Kidney tubule cell (primary cell): Measurements from ENCODE around the gene PLS1.

Source experiments
- DNase-seq: peaks from one replicate; pipeline ENCODE4 v3.0.0-alpha.2; 2018; ENCODE audit warnings: low spot score

The PLS1 gene

DNA sequence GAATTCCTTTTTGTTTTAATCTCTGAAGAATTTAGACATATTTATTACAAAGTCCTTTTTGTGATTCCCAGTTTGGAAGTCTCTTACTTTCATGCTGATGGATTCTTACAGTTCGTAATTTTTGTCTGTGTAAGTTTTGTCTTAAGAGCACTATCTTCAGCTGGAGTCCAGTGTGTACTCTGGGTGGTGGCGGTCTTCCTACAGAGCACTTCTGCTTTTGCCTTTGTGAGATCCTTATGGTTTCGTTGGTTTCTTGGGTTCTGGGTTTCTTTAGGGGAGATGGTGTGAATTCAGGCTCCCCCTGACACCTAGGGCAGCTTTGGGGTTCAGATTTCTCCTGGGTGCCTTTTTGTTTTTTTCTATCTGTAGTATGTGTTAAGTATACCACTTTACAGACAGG lies 45.3 kb downstream of the PLS1 start:
- no peak for DNase-seq

DNA sequence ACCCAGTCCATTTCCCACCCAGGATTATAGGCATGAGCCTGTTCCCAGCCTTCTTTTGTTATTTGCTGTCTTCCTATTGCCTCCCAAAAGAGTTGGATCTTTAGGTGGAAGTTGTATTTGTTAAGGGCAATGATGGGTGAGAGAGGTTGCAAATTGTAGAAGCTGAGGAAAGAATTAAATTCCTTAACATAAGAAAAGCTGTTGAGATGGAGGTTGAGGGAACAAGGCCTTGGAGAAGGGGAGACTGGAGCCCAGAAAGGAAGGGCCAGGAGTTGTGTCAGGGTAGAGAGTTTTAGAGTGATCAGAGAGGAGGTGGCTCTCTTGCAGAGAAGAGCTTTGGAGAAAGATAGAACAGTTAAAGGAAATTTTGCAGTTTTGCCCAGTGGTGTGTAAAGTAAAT lies 46.8 kb downstream of the PLS1 start:
- DNase-seq, result no peak

DNA sequence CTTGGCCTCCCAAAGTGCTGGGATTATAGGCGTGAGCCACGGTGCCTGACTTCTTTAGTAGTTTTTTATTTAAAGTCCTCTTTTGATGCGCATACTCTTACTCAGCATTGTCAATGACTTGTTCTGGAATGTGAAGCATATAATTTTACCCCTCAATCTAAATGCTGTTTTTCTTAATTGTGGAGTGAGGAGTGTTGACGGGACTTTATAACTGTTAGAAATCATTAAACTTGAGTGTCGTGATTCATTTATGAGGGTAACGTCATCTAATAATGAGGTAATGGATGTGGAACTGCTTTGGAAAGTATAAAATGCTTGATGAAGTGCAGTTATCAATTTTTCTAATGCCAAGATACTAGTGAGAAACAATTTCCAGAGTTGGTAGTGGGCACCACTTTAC lies 48.3 kb downstream of the PLS1 start:
- peak; percentile 65 for DNase-seq

DNA sequence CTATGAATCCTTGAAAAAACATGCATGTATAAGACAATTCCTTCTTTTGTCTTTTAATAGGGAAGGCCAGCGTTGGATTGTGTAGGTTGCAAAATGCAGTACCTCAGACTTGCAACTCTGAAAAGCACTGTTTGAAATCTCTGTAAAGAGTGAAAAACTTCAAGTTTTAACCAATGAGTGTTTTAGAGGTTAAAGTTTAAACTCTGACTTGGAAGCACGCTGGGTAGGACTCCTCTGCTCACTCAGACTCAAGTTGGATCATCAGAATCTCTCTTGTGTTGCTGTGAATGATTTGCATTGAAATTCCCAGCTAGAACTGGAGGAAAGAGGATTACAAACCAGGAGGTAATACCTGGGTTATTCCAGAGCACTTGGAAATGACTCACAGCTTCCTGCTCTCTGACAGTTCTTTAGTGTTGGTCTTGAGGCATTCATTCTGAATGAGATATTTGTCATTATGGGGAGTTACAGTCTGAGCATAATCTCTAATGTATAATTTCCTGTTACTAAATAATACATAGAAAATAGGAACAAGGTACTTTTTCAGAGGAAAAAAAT lies 49.1 kb downstream of the PLS1 start:
- DNase-seq, result peak; percentile 98

DNA sequence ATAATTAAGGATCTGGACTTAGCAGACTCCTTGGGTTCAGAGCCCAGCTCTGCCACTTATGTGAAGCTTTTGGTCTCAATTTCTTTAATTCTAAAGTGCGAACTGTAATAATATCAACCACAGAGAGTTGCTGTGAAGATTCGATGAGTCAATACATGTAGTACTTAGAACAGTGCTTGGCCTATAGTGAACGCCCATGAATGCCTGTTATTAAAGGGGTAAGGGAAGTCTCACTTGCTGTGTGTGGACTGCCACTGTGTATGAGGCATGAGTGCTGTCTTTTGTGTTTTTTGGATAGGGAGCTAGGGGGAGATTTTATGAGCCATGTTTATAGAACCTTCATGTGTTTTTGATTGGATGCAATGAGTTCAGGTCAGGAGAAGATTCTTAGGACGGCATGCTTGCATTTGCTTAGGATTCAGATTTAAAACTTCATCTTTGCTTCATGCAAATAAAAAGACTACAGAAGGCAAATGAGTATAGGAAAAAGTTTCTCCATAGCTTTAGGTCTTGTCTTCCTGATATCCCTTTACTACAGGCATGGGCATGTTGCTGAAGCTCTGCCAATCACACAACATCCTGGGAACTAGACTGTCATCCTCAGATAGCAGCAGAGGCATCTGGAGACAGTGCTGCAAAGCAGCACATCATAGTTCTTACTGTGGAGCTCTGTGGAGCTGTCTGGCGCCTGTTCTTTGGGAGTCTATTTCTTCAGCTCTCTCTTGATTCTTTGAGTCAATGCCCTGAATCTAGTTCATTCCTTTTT lies 50.0 kb downstream of the PLS1 start:
- peak; percentile 12 for DNase-seq

DNA sequence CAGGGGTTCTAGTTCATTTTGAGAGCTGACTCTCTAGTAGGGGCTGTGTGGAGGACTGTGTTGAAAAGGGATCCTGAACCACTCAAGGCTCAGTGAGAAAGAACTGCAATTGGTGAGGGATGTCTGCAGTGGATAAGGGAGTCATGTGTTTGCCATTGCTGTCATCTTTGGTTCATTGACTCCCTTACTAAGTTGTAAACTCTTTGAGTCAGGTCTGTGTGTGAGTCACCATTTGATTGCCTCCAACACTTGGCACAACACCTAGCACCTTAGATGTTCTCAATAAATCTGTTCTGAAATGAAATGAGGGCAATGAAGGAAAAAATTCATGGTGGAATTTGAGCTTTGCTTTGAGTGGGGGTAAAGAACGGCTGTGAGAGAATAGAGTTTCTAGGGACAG lies 51.7 kb downstream of the PLS1 start:
- peak; percentile 92 for DNase-seq

DNA sequence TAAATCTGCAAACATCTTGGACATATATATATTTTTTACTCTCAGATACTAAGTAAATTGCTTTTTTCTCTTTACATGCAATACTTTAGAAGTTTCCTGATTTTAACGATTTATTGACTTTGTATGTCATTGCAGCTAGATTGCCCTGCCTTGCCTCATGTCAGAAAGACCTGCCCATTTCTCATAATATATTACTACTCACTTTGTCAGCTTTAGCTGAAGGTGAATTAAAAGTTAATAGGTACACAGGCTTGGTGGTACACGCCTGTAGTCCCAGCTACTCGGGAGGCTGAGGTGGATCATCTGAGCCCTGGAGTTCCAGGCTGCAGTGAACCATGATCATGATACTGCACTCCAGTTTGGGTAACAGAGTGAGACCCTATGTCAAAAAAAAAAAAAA lies 52.8 kb downstream of the PLS1 start:
- peak; percentile 20 for DNase-seq

DNA sequence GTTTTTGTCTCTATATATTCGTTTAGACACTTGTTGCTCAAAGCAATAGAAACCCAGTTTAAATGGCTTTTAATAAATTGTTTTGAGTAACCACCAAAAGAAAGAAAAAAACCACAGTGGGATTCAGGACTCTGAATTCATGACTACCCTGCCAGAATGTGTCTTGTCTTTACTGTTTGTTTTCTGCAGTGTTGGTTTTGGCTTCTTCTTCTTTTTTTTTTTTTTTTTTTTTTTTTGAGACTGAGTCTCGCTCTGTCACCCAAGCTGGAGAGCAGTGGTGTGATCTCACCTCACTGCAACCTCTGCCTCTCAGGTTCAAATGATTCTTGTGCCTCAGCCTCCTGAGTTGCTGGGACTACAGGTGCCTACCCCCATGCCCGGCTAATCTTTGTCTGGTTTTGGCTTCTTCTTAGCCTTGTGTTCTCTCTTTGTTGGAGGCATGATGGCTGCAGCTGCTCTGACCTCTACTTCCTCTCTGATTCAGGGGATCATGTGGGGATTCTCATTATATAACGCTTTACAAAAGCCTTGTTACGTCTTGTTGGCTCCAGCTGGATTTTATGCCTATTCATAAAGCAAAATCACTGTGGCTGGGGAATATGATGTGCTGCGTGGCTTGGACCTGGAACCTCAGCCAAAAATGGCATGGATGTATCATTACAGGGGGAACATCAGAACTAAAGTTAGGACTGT lies 54.0 kb downstream of the PLS1 start:
- peak; percentile 72 for DNase-seq

DNA sequence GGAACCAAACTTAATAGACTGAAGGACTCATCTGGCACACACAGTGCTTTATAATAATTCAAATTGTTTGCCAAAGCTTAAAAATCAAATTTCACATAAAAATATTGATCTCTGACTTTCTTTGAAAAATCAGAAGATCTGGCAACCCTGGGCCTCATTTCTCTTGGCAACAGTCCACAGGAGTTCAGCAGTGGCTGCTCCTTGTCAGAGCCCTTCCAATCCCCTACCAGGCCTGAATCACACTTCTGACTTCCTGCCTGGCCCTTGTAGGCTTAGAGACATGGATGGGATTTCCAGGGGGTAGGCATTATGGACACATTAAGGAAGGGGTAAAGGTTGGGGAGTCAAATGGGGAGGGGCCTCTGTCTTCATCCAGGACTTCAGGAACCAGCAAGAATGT lies 55.5 kb downstream of the PLS1 start:
- peak; percentile 51 for DNase-seq

DNA sequence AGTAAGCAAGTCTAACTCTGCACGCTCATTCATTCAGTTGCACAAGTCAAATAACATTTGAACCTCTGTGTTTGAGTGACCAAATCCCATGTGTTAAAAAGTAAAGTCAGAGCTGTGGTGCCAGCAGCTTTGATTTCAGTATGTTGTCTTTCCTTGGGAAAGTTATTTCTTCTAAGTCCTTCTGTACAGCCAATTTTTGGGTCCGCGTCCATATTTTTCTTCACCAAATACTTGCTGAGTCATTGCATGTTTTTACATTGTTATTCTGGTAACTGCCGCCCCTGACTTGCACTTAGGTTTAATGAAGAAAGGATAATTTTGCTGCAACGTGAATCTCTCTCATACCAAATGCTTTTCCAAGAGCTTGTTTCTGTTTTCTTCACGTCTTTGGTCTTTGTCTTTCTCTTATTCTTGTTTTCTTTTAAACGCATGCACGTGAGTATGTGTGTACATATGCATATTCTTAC lies 56.7 kb downstream of the PLS1 start:
- DNase-seq, result no peak

DNA sequence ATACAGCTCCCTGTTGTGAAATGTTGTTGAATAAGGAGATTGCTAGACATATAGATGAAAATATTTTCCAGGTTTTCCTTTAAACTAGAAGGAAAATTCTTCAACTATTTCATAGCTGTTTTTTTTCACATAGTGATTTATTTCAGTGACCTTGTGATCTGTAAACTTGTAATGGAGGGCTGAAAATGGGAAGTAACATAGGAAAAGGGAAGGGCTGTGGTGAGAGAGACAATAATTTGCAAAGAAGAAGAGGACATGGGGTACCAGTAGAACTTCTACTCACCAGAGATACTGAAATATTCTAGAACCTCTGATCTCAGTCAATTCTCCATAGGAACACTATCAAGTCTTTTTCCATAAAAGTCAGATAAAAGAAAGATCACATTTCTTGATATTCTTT lies 60.4 kb downstream of the PLS1 start:
- no peak for DNase-seq

DNA sequence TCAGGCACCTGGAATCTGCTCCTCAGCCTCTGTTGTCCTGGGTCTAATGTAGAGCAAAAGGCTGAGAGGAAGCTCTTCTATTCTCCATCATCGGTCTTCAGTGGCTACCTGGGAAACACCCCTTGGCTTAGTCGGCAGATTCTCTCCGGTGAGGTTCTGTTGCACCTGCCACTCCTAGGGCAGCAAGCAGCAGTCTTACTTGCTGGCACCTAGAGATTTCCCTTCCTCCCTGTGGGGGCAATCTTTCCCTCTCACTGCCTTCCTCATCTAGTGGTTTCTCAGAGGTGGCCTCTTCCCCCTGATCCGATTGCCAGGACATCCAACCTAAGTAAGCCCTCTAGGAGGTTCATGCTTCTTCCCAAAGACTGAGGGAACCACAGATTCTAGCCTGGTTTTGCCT lies 60.8 kb downstream of the PLS1 start:
- DNase-seq, result no peak

DNA sequence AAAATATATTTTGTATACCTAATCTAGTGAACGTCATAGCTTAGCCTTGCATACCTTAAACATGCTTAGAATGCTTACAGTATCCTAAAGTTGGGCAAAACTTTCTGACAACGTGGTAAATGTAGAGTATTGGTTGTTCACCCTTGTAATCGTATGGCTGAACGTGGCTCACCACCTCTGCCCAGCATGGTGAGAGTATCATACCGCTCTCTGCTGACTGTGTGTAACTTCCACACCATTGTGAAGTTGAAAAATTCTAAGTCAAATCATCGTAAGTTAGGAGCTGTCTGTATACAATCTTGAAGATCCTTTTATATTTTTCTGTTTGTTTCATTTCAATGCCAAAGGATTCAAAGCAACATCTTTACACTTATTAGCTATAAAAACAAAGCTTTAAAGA lies 64.2 kb downstream of the PLS1 start:
- DNase-seq, result no peak

DNA sequence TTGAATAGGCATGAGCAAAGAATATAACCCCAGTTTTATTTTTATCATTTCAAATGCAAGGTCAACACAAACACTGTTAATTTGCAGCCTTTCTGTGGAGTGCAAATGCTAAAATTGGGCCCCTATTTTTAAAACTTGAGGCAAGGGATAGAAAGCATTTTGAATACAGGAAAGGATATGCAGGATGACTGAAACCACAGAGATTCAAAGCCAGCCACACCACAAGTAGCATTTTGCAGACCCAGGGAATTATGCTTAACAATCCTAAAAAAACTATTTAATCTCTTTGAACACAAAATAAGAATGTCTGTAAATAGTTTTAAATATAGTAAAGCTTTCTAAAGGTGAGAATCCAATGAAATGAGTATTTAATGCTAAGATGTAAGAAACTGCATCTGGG lies 64.7 kb downstream of the PLS1 start:
- no peak for DNase-seq

DNA sequence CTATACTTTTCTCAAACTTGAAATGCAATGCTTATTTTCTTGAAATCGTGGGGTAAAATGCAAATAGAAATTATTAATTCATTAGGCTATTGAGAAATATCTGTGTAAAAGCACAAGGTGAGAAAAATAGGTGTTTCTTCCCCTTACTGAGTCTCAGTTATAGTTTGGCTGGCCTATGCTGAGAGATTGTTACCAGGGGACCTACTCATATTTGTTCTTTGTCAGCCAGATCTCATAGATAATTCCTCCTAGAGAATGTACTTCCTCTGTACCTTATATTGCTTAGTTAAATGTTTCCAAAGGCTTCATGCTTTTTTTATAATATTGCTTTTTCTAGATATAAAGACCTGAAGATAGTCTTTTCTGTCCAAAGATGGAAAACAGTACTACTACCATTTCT lies 67.7 kb downstream of the PLS1 start:
- no peak for DNase-seq

DNA sequence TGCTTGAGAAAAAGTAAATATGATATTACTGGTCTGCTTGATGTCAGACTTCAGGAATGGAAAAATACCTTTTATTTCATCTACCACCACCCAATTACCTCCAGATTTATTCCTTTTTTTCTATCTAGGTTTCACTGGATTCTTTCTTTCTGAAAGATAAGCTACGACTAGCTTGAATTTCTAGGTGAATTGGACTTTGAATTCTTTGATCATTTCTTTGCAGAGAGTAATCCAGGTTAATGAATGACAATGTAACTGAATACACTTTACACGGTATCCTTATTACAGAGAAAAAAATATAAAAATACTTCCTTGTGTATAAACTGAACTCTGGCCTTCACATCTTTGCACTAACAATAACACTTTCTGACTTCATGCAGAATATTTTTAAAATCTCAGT lies 68.1 kb downstream of the PLS1 start:
- DNase-seq, result peak; percentile 43

DNA sequence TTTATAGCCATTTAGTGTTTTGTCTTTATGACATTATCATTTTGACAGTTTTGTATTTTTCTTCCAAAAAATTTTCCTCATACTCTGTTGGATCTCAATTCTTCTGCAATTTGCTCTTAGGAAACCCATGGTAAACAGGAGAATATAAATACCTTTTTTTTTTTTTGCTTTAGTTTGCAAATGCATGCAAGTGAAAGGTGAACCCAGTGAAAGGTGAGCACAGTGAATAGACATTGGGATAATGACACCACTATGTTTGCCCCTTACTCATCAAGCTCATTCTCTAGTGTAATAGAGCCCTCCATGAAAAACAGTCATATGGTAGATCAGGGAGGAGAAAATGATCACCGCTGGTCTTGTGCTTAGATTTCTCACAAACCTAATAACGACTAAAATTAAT lies 68.6 kb downstream of the PLS1 start:
- no peak for DNase-seq

DNA sequence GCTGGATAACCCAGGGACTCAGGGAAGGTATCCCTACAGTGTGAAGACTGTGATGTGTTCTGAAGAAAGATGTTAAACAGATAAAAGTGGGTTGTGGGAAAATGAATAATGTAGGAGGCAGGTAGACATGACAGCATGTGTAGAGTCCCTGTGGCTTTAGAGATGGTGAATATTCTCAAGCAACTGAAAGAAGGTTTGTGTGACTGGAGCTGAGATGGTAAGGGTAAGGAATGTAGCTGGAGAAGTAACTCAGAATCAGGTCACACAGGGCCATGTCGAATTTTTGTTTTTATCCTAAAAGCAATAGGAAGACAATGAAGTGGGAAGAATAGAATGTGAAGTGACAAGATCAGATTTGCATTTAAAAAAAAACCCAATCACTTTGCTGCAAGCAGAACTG lies 73.9 kb downstream of the PLS1 start:
- DNase-seq, result no peak

DNA sequence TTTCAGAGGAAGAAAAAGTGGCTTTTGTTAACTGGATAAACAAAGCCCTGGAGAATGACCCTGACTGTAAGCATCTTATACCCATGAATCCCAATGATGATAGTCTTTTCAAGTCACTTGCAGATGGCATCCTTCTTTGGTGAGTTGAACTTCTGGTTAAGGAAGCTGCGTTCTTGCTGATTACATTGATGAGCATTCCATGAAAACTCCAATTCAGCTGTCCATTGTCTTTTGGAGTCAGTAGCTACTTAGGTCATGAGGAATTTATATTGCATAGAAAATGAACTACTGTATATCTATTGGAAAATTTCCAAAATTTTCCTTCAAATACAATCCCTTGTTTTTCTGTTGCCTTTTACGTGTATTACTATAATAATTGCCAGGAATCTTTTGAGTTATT lies 80.0 kb downstream of the PLS1 start:
- no peak for DNase-seq

DNA sequence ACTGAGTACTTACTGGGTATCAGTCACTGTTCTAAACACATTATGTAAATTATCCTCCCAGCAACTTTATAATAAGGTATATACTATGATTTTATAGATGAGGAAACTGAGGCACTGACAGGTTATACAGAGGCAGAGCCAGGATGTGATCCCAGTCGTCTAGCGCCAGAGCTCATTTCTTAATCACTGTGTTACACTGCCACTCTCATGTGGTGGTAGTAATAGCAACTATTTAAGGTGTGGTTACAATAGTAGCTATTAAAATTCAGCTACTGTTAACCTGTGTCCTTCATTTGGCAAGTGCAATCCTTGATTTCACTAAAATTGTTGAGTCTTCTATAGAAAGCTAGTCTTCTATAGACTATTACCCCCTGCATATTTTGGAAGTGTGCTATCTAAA lies 84.5 kb downstream of the PLS1 start:
- peak; percentile 23 for DNase-seq

DNA sequence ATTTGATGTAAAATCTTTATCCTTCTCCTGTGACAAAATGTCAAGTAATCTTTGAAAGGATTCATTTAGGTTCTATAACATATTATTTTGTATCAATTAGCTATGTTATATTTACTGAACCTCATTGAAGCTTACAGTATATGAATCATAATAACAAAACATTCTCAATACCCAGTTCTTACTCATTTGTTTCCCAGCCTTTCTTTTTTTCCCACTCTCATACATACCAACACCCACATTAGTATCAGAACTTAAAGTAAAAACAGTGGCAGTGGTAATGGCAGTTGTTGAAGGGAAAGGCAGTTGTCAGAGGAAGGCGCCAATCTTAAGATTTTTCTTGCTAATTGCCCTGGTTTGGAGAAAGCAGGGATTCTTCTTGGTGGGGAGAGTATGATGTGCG lies 94.4 kb downstream of the PLS1 start:
- no peak for DNase-seq

DNA sequence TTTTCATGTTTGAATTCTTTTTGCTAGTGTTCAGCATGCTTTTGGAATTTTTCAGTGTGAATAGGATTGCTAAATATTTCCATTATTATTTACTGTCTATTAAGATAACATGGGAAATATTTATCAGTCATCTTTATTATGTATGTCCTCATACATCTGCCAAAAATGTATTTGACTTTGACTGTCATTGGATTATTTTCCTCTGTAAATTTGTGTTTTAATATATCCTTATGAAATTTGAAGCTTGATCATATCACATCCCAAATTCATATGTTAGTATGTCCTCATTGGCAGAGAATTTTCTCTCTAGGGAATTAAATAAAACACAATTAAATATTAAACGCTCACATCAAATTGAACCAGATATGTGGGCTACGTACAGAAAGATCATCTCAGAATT lies 95.3 kb downstream of the PLS1 start:
- no peak for DNase-seq

DNA sequence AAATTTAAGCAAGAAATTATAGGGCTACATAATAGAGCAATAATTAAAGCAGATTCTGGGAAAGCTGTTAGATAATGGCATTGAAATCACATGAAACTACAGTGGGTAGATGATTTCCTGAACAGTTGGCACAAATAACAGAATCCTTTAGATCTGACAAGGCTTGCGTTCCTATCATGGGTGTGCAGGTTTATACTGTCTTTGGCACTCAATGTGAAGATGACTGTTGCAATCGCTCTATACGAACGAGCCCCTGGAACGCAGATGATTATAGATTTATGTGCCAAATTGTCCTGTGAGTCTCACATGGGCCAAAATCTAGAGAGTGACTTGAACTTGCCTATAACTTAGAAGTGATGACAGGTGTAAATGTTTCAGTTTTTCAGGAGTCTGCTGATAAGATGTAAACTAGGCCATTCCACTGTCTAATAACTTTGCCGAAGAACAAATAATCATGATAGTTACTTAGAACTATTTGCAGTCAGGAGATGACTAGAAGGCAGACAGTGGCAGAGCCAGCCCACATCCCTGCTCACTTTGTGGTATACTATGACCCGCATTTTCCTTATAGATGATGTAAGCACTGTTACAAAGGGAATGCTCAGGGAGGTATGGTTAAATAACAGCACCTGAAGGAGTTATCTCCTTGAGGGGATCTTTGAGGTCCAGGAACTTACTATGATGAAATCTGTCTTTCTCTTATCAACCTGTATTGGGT lies 97.1 kb downstream of the PLS1 start:
- DNase-seq, result no peak
